GM23248 (cell line): ENCODE results near the gene SGF29. TPM values are rescaled to one million over a fixed set of nuclear protein-coding genes. Genes with fewer than 3 reads are reported as not detected.
"Not testable (repeated sequence)": the region's sequence is repeated elsewhere in the genome, so short reads cannot be mapped to it uniquely, and the experiment has no call there.

ENCODE experiments used
- DNase-seq: peaks from one replicate; pipeline ENCODE4 v3.0.0-alpha.2; 2015
- H2AFZ ChIP-seq: fragments of 200-600 bp; sonication (generic); 2 replicates; pipeline ENCODE4 v1.6.1; 2016; ENCODE audit warnings: antibody characterized with exemption
- H3F3A ChIP-seq: fragments of 200-600 bp; sonication (generic); 2 replicates; pipeline ENCODE4 v1.6.1; 2016; ENCODE audit warnings: mild to moderate bottlenecking, antibody characterized with exemption, mixed run types; ENCODE audit not compliant: insufficient read depth
- H3K27ac ChIP-seq: fragments of 200-600 bp; sonication (generic); 2 replicates; pipeline ENCODE4 v1.5.1; 2016; ENCODE audit warnings: mild to moderate bottlenecking
- H3K27me3 ChIP-seq: fragments of 200-600 bp; sonication (generic); replicated peaks from 2 replicates; pipeline ENCODE4 v1.6.1; 2016; ENCODE audit warnings: mild to moderate bottlenecking; ENCODE audit not compliant: insufficient read depth
- H3K36me3 ChIP-seq: fragments of 200-600 bp; sonication (generic); 2 replicates; pipeline ENCODE4 v1.6.1; 2016; ENCODE audit warnings: low read depth, mild to moderate bottlenecking
- H3K4me1 ChIP-seq: fragments of 200-600 bp; sonication (generic); 2 replicates; pipeline ENCODE4 v1.6.1; 2016; ENCODE audit warnings: mild to moderate bottlenecking; ENCODE audit not compliant: insufficient read depth
- H3K4me2 ChIP-seq: fragments of 200-600 bp; sonication (generic); one replicate; pipeline ENCODE4 v1.6.1; 2016; ENCODE audit warnings: mild to moderate bottlenecking; ENCODE audit not compliant: unreplicated experiment
- H3K4me3 ChIP-seq: fragments of 200-600 bp; sonication (generic); 2 replicates; pipeline ENCODE4 v1.5.1; 2016; ENCODE audit warnings: mild to moderate bottlenecking
- H3K79me2 ChIP-seq: fragments of 200-600 bp; sonication (generic); 2 replicates; pipeline ENCODE4 v1.6.1; 2016; ENCODE audit warnings: mild to moderate bottlenecking; ENCODE audit not compliant: insufficient read depth
- H3K9ac ChIP-seq: fragments of 200-600 bp; sonication (generic); 2 replicates; pipeline ENCODE4 v1.6.1; 2016; ENCODE audit warnings: mild to moderate bottlenecking
- H3K9me2 ChIP-seq: fragments of 200-600 bp; sonication (generic); 2 replicates; pipeline ENCODE4 v1.6.1; 2016; ENCODE audit warnings: mixed run types, mild to moderate bottlenecking, moderate library complexity; ENCODE audit not compliant: insufficient read depth
- H3K9me3 ChIP-seq: fragments of 200-600 bp; sonication (generic); one replicate; pipeline ENCODE4 v1.6.1; 2017; ENCODE audit warnings: low read depth
- H4K20me1 ChIP-seq: fragments of 200-600 bp; sonication (generic); 2 replicates; pipeline ENCODE4 v1.6.0; 2016; ENCODE audit not compliant: insufficient read depth
- EZH2 ChIP-seq: fragments of 200-600 bp; sonication (generic); IDR thresholded peaks from 2 replicates; pipeline ENCODE4 v1.6.1; 2018; ENCODE audit warnings: antibody characterized with exemption, mild to moderate bottlenecking; ENCODE audit not compliant: insufficient read depth, poor library complexity, severe bottlenecking
- EZH2phosphoT487 ChIP-seq: fragments of 200-600 bp; sonication (generic); IDR thresholded peaks from 2 replicates; pipeline ENCODE4 v1.6.1; 2018; ENCODE audit warnings: antibody characterized with exemption, moderate library complexity, mild to moderate bottlenecking, low read depth; ENCODE audit not compliant: insufficient read depth
- WGBS, 2 experiments: methylation state at CpG; one replicate each; pipeline ENCODE4 v1.1.6; 2015 to 2017; ENCODE audit warnings: low lambda C conversion rate in 2 of 2, low coverage in 1 of 2; ENCODE audit errors: missing lambda C conversion rate in 2 of 2; 5-methylcytosine and 5-hydroxymethylcytosine counted together
- in situ Hi-C: fragments of 300-500 bp; cut with MboI; formaldehyde crosslinking; loops from 2 replicates; pipeline ENCODE4 v1.15.0; 2020
- polyA plus RNA-seq: library from polyadenylated mRNA; unstranded; fragments of >200 nt; fragmentation: Nextera tagmentation; extraction: Ambion mirVana; gene quantifications from 2 replicates; pipeline ENCODE4 v1.2.1, GENCODE V29; 2016
- total RNA-seq: library from RNA; depleted of rRNA; stranded (reverse); fragments of >200 nt; shearing (Covaris generic); gene quantifications from 2 replicates; pipeline ENCODE4 v1.2.3, GENCODE V29; 2014

SGF29 gene
- total and polyA plus RNA-seq, 2 experiments from 2014 or later, result 6.3 to 9.9 TPM

GRCh38 chr16:28609631-28610594 lies 56.2 kb downstream of the SGF29 start, which contains the start of gene SULT1A1:
Gene SULT1A1 (minus strand): TSS chr16:28610044. CDS start chr16:28608855, 1,189 bp downstream.
- Histone ChIP-seq H3K36me3 (no peaks in the 10 kb centered on the region), H3K27ac (no peak within 1 kb of the TSS), H3K4me1 (no peaks in the 10 kb centered on the region), H3K4me2 (no peak within 1 kb of the TSS), H3K9me3 (no peaks in the 10 kb centered on the region), H3K9me2 (no peaks in the 10 kb centered on the region), H3F3A (no peaks in the 10 kb centered on the region), H4K20me1 (no peaks in the 10 kb centered on the region), H3K79me2 (no peaks in the 10 kb centered on the region), H3K4me3 (no peak within 1 kb of the TSS), H3K9ac (no peak within 1 kb of the TSS), H3K27me3 (no peaks in the 10 kb centered on the region; the same call in 1 of the 2 replicates), H2AFZ (no peak within 1 kb of the TSS)
- 66 to 74% methylated on average over 11 of the region's 11 CpGs for WGBS, 2 experiments
- no peak for DNase-seq
- no peak for TF ChIP-seq EZH2
- no peak for TF ChIP-seq EZH2phosphoT487
- in situ Hi-C loops, result no loop called here

DNA sequence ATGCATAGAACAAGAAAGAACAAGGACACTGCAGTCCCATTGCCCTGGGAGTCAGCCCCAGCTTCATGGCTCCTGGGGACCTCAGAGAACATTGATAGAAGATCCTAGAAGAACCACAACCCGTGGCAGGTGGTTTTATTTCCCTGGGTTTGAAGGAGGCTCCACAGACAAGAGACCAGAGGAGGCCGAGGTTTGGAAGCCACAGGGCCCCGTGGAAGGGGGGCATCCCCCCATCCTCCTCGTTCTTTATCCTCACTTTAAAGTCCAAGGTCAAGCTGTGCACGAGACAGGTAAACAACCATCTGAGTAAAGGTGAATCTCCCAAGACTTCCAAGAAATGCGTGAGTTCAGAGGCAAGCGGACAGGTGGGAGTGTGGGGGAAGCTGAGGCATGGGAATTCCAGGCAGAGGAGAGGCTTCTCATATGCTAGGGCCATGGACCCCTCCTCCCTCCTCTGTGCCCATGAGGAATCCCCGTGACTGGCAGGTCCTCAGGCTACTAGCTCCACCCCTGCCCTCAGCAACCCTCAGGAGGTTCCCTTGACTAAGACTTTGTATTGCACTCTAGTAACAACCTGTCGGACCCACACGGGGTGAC lies 57.0 kb downstream of the SGF29 start:
- in situ Hi-C loops, result no loop called here
- no peak overlapping the region for H3K4me2 ChIP-seq

GRCh38 chr16:28612359-28613280 lies 58.9 kb downstream of the SGF29 start:
- H4K20me1 ChIP-seq, H3K4me1 ChIP-seq, H3K27me3 ChIP-seq, H3K27ac ChIP-seq, H3K36me3 ChIP-seq, H3K4me3 ChIP-seq, H3F3A ChIP-seq, H2AFZ ChIP-seq, H3K9me3 ChIP-seq, DNase-seq, in situ Hi-C loops, H3K9me2 ChIP-seq, H3K4me2 ChIP-seq, H3K9ac ChIP-seq, H3K79me2 ChIP-seq: not testable (repeated sequence)
- no CpG with 5 or more reads among the region's 17 CpGs for WGBS, 2 experiments

More for the DNA sequence above, 57.0 kb downstream of the SGF29 start:
- TF ChIP-seq EZH2phosphoT487 (no peak), EZH2 (no peak)
- no peak overlapping the region for H3K27ac ChIP-seq
- H3F3A ChIP-seq, result no peaks in the 10 kb centered on the region
- no peak overlapping the region for H2AFZ ChIP-seq
- no peak for DNase-seq
- no peaks in the 10 kb centered on the region for H3K36me3 ChIP-seq
- H3K4me3 ChIP-seq, result no peak overlapping the region
- H3K9me2 ChIP-seq, result no peaks in the 10 kb centered on the region
- no peaks in the 10 kb centered on the region for H3K27me3 ChIP-seq
- WGBS, 2 experiments, result 58% methylated on average over 10 of the region's 10 CpGs
- H3K79me2 ChIP-seq, result no peaks in the 10 kb centered on the region
- no peaks in the 10 kb centered on the region for H4K20me1 ChIP-seq
- no peaks in the 10 kb centered on the region for H3K9me3 ChIP-seq
- no peaks in the 10 kb centered on the region for H3K4me1 ChIP-seq
- no peak overlapping the region for H3K9ac ChIP-seq

GRCh38 chr16:28613912-28614311 lies 60.2 kb downstream of the SGF29 start:
- H3K9ac ChIP-seq, H4K20me1 ChIP-seq, H3K27me3 ChIP-seq, H3K79me2 ChIP-seq, H3K9me2 ChIP-seq, H3F3A ChIP-seq, H2AFZ ChIP-seq, H3K36me3 ChIP-seq, H3K9me3 ChIP-seq, H3K4me2 ChIP-seq, H3K27ac ChIP-seq, H3K4me3 ChIP-seq, in situ Hi-C loops, DNase-seq, H3K4me1 ChIP-seq: not testable (repeated sequence)
- whole genome bisulfite sequencing, 2 experiments, result 20% methylated on average over 1 of the region's 26 CpGs; no CpG with 5 or more reads in 1 of the 2 experiments

GRCh38 chr16:28614561-28614960 lies 60.8 kb downstream of the SGF29 start:
- DNase-seq, H3K4me3 ChIP-seq, H3K9me2 ChIP-seq, in situ Hi-C loops, H3F3A ChIP-seq, H3K9ac ChIP-seq, H3K9me3 ChIP-seq, H3K4me2 ChIP-seq, H3K27me3 ChIP-seq, H3K27ac ChIP-seq, H2AFZ ChIP-seq, H4K20me1 ChIP-seq, H3K36me3 ChIP-seq, H3K4me1 ChIP-seq, H3K79me2 ChIP-seq: not testable (repeated sequence)
- 64 to 75% methylated on average over 7 to 12 of the region's 16 CpGs for WGBS, 2 experiments

- H2AFZ ChIP-seq, H3K36me3 ChIP-seq, H3K27me3 ChIP-seq, in situ Hi-C loops, H3K79me2 ChIP-seq, H3K4me1 ChIP-seq, H3K4me3 ChIP-seq, H3F3A ChIP-seq, H3K27ac ChIP-seq, H3K9me3 ChIP-seq, H3K9me2 ChIP-seq, H3K4me2 ChIP-seq, H4K20me1 ChIP-seq, H3K9ac ChIP-seq: not testable (repeated sequence)
- 41 to 42% methylated on average over 17 to 18 of the region's 24 CpGs for WGBS, 2 experiments
- peak; percentile 55 for DNase-seq
Measured at GRCh38 chr16:28615486-28616223, 61.9 kb downstream of the SGF29 start.
